Fibroblast of mammary gland (primary cell): ENCODE results near the gene CPEB3.
"Not testable (repeated sequence)": the region's sequence is repeated elsewhere in the genome, so short reads cannot be mapped to it uniquely, and the experiment has no call there.

Source experiments
- DNase-seq: peaks from one replicate; pipeline ENCODE4 v3.0.0-alpha.2; 2010; ENCODE audit warnings: low read depth
- H3K4me3 ChIP-seq: 2 replicates; pipeline ENCODE4 v1.5.1; 2011; ENCODE audit warnings: low read depth, mild to moderate bottlenecking, low read length, moderate library complexity; ENCODE audit not compliant: control insufficient read depth
- TF ChIP-seq, protein P1 (sequence below): conservative IDR thresholded peaks from 2 replicates; pipeline ENCODE4 v1.5.1; 2011; ENCODE audit warnings: low read depth, low read length, inconsistent platforms; ENCODE audit not compliant: control insufficient read depth, insufficient read depth

Gene CPEB3

DNA sequence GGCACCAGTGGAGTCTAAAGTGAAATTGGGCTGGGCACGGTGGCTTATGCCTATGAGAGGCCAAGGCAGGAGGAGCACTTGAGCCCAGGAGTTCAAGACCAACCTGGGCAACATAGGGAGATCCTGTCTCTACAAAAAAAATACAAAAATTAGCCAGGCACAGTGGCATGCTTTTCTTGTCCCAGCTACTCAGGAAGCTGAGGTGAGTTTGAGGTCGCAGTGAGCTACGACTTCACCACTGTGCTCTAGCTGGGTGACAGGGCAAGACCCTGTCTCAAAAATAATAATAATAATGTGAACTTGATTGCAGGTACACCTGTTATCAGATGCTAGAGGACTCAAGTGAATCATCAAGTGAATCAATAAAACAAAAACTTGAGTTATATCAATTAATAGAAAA, 259.3 kb downstream of the CPEB3 start:
- no peak overlapping the region for H3K4me3 ChIP-seq
- no peak for DNase-seq
- TF ChIP-seq, protein P1, sequence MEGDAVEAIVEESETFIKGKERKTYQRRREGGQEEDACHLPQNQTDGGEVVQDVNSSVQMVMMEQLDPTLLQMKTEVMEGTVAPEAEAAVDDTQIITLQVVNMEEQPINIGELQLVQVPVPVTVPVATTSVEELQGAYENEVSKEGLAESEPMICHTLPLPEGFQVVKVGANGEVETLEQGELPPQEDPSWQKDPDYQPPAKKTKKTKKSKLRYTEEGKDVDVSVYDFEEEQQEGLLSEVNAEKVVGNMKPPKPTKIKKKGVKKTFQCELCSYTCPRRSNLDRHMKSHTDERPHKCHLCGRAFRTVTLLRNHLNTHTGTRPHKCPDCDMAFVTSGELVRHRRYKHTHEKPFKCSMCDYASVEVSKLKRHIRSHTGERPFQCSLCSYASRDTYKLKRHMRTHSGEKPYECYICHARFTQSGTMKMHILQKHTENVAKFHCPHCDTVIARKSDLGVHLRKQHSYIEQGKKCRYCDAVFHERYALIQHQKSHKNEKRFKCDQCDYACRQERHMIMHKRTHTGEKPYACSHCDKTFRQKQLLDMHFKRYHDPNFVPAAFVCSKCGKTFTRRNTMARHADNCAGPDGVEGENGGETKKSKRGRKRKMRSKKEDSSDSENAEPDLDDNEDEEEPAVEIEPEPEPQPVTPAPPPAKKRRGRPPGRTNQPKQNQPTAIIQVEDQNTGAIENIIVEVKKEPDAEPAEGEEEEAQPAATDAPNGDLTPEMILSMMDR, result no peak

DNA sequence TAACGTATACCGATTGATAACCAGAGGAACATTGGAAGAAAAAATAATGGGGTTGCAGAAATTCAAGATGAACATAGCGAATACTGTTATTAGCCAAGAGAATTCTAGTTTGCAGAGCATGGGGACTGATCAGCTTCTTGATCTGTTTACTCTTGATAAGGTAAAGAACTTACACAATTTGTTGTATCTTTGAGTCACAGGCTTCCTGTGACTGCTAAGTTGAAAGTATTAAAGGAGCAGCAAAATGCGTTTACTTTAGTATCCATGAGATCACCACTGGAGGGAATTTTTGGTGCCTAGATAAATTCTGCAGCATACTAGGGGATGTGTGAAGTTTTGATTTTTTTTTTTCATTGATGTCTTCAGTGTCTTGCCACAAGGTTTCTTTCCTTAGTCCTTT, 263.7 kb downstream of the CPEB3 start:
- TF ChIP-seq, protein P1, result no peak
- H3K4me3 ChIP-seq, result no peak overlapping the region
- no peak for DNase-seq

DNA sequence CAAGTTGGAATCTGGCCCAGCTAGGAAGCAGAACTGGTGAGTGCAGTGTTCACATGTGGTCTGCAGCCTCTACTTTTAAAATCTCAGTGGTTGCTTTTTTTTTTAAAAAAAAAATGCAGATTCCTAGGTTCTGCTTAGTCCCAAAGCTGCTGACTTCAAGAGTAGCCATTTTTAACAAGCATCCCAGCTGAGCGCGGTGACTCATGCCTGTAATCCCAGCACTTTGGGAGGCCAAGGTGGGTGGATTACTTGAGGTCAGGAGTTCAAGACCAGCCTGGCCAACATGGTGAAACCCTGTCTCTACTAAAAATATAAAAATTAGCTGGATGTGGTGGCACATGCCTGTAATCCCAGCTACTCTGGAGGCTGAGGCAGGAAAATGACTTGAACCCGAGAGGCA, 265.5 kb downstream of the CPEB3 start:
- DNase-seq, result peak; percentile 35
- not testable (repeated sequence) for H3K4me3 ChIP-seq

DNA sequence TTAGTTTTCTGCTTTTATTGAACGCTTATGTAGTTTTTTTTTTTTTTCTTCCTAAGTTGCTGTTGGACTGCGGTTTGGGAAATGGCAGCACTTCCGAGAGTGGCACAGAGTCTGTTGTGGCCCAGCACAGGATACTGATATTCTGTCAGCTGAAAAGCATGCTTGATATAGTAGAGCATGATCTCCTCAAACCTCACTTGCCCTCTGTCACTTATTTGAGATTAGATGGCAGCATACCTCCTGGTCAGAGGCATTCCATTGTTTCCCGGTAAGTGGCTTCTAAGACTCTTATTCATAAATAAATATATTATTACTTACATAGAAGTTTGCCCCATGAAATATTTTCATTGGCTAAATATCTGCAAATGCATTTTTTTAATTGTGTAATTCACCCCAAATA, 266.2 kb downstream of the CPEB3 start:
- no peak for DNase-seq
- H3K4me3 ChIP-seq, result no peak overlapping the region
- TF ChIP-seq, protein P1, result no peak

DNA sequence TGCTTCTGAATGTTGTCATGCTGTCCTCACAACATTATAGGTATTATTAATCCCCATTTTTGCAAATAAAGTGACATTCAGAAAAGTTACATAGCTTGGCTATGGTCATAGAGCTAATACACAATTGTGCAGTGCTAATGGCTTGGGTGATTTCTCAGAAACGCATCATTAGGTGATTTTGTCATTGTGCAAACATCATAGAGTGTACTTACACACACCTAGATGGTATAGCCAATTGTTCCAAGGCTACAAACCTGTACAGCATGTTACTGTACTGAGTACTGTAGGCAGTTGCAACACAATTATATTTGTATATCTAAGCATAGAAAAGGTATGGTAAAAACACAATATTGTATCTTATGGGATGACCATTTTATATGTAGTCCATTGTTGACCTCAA, 276.3 kb downstream of the CPEB3 start:
- H3K4me3 ChIP-seq, result no peak overlapping the region
- TF ChIP-seq, protein P1, result no peak
- no peak for DNase-seq

DNA sequence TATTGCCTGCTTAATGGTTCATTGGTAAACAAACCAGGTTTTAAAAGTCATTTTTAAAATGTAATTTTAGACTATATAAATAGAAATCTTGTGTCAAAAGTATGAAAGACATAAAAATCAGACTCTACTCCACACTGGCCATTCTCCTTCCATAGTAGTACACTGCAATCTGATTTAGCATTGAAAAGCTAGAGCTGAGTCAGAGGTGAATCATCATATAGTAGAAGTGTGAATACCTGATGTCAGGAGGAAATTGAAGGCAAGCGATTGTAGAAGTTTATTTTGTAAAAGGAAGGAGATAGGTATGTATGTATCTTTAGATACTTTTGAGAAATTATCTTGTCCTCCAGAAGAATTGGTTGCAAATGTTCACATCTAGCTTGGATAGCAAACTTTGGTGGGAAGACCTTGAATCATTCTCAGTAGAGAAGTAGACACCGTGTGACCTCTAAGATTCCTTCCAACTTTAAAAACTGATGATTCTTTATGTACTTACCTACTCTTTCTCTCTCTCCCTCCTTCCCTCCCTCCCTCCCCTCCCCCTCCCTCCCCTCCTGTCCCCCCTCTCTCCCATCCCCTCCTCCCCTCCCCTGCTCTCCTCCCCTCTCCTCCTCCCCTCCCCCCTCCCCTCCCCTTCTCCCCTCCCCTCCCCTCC, 279.2 kb downstream of the CPEB3 start:
- no peak overlapping the region for H3K4me3 ChIP-seq
- DNase-seq, result peak; percentile 73
- TF ChIP-seq, protein P1, result no peak

DNA sequence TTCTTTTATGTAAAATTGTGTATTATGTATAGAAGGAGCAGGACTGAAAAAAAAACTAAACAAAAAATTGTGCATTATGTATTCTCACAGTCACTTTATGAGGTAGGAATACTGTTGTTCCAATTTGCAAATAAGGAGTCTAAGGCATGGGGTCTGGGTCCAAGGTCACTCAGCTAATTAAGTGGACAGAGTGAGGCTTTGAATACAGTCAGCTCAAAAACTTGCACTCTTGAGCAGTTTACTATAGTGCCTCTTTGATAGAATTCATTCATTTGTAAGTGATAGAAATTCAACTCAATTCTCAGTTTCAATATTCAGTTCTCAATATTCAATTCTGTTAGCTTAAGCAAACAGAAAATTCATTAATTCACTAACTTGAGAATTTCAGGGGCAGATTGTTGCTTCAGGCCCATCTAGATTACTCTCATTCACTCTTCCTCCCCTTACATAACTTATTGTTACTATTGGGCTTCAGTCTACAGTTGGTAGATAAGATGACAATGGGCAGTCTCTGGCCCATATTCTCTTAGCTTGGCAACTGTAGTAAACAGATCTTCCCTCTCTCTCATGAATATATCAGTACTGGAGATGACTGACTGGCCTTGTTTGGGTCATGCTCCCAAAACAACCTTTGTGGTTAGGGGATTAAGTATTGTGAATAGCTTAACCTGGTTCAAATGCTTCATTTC, 280.7 kb downstream of the CPEB3 start:
- no peak overlapping the region for H3K4me3 ChIP-seq
- no peak for DNase-seq
- TF ChIP-seq, protein P1, result no peak
